NCI-H226 (cell line): ENCODE results near the gene THUMPD3.

Experiments
- DNase-seq: peaks from one replicate; pipeline ENCODE4 v3.0.0-alpha.2; 2015

The THUMPD3 gene, protein sequence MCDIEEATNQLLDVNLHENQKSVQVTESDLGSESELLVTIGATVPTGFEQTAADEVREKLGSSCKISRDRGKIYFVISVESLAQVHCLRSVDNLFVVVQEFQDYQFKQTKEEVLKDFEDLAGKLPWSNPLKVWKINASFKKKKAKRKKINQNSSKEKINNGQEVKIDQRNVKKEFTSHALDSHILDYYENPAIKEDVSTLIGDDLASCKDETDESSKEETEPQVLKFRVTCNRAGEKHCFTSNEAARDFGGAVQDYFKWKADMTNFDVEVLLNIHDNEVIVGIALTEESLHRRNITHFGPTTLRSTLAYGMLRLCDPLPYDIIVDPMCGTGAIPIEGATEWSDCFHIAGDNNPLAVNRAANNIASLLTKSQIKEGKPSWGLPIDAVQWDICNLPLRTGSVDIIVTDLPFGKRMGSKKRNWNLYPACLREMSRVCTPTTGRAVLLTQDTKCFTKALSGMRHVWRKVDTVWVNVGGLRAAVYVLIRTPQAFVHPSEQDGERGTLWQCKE

DNA sequence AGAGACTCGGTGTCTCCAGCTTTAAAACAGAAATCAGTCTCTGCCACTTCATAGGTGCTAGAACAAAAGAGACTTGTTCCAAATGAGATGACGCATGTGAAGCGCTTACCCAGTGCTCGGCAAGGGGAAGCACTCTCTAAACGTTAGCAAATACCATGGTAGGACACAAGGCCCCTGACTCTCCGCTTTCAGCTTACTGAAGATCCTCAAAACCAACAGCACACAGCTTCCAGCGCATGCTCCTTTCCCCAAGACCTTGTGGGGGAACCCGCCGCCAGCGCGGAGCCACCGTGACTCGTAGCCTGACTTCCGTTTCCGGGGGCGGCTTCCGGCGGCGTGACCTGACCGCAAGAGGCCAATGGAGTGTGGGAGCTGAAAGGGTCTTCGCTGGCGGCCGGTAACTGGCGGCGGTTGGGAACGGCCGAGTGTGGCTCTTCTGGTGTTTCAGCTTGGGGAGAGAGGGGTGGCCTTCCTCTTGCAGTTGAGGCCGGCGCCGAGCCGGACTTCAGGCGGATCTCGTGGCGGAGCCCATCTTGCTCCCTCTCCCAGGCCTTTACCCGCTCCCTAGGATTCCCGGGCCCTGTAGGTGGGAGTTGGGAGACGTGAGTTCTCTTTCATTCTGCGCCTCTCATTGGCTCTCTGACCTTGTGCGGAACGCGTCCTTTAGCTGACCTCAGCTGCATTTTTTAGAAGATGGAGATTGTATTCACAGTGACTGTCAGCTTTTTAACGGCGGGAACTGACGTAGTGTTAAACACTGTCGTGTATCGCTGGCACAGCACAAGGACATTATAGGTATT lies at the start of gene THUMPD3:
THUMPD3 (plus strand) TSS at position 324 of the 800 bp plus-strand sequence. CDS start 2,015 bp downstream, outside the sequence.
- DNase-seq = peak; percentile 93

DNA sequence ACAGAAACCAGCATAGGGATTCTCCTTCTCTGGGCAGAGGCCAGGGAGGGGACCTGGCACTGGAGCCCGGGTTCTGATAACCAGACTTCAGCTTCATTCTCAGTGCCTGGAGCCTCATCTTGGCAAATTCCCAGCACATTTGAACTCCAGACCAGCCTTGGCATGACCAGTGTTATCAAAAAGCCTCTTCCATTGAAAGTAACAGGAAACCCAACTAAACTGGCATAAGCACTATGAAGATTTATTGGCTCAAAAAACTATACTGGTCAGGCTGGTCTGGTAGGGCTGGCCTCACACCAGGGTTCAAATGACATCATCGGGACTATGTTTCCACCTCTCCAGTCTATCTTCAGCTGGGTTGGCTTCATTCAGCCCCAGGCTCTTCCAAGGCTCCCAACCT lies 48.1 kb upstream of the THUMPD3 start:
- DNase-seq = no peak

DNA sequence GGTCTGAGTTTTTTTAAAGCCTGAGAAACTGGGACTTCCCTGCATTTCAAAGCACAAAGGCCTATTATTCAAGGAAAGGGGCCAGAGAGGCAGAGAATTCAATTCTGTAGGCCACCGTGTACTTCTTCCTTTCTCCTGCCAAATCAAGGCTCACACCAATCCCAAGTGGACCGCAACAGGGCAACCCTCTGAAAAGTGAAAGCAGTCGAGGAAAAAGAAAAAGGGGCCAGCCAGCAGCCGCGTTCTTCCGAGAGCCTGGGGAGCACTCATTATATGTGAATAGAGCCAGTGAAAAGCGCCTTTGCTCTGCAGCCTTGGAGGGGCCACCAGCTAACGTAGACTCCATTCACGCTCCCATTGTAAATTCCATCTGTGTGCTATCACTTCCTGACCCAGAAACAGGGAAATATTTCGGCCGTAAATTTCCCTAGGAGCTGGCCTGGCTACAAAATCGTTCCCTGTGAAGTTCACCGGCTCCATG lies 45.9 kb upstream of the THUMPD3 start:
- DNase-seq = no peak

DNA sequence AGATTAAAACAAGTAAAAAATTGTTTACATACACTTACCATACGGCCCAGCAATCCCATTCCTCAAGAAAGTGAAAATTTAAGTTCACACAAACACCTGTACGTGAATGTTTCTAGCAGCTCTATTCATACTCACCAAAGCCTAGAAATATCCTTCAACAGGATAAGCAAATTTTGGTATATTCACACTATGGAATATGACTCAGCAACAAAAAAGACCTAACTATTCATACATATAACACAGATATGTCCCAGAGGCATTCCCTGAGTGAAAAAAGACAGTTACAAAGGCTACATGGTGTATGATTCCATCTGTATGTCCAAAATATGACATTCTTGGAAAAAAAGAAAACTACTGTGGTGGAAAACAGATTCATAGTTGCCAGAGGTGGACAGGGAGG lies 40.1 kb upstream of the THUMPD3 start:
- DNase-seq = no peak

DNA sequence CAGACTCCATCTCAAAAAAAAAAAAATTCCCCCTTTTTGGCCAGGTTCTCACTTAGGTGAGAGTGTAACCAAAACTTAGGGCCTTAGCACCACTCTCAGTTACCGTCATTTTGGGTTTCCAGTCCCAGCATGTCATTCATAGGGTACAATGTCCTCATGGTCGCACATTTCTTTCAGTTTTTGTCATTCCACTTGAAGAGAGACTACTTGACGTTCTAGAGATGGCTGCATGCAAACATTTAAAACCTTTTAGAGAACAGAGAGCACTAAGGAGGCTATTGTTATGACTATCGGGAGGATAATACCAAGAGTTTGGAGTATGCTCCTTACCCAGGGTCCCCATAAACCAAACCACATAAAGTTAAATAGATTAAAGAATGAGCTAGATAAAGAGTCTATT lies 37.9 kb upstream of the THUMPD3 start:
- no peak for DNase-seq

DNA sequence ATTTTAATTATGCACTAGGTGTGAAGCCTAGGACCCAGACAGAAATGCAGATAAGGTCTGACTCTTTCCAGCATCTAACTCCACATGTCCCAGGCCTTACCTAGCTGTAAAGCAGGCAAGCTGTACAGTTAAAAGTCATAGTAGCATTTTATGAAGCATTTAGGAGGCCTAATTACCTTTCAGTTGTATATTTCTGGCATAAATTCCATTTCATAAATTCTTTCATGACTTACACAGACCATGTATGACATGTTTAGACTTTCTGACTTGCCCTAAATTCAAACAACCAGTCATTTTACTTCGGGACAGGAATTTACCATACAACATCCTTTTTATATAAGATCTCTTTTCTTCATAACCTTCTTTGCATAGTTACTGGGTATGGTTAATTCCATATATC lies 35.3 kb upstream of the THUMPD3 start:
- DNase-seq = no peak

DNA sequence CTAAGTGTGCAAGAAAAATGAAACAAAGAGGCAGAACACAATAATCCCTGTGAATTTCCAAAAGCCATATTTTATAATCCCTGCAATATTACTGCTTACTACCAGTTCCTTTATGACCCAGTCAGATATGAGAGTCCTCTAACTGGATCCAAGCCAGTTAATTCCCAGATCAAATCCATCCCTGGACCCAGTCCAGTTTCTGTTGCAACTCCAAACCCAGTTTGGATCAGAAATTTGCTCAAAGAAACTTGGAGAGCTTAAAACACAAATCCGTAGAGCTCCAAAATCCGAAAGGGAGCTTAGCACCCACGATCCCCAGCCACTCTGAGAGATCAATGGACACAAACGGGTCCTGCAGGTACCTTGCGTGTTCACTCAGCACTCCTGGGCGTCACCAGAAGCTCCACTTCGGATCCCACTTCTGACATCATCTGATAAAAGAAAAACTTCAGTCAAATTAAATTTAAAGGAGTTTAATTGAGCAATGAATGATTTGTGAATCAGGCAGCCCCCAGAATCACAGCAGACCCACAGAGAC lies 32.6 kb upstream of the THUMPD3 start:
- DNase-seq = no peak

DNA sequence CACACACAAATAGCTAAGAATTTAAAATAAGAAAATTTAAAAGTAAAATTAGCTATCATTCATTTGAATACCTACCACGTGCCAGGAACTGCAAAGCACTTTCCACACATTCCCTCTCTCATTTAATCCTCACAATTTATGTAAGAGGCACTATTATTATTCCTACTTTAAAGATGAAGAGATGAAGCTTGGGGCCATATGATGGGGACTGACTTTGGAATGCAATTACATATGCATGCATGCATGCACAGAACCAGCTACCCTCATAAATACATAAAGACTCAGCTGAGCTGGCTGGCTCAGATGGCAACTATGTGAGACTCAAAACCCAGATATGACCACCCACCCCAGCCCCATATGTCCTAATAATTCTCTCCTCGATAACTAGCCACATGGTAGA lies 31.7 kb upstream of the THUMPD3 start:
- no peak for DNase-seq

DNA sequence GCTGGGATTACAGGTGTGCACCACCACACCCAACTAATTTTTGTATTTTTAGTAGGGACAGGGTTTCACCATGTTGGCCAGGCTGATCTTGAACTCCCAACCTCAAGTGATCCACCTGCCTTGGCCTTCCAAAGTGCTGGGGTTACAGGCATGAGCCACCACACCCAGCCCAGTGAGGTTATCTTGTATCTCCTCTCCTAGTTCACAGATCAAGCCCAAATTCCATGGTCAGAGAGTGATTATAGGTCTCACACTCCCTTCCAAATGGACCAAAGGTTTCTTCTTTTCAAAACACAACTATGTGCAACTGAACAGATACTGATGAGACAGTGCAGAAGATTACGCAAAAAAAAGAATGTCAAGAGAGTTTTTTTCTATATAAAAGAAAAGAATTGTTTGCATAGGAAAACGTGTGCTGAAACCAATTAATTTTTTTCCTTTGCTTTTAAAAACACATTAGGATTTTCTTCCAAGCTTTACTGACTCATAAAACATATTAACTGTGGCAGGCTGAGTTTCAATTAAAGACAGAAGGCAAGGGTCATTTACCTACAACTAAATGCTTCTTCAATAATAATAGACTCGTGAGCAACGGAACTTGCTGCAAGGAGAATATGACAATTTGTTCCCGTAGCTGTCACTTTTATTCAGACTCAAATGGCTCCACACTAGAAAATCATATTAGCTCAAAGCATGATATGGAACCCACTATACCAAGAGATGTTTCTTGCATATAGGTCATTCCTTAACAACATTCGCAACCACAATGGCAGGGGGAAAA lies 30.4 kb upstream of the THUMPD3 start:
- DNase-seq = no peak

DNA sequence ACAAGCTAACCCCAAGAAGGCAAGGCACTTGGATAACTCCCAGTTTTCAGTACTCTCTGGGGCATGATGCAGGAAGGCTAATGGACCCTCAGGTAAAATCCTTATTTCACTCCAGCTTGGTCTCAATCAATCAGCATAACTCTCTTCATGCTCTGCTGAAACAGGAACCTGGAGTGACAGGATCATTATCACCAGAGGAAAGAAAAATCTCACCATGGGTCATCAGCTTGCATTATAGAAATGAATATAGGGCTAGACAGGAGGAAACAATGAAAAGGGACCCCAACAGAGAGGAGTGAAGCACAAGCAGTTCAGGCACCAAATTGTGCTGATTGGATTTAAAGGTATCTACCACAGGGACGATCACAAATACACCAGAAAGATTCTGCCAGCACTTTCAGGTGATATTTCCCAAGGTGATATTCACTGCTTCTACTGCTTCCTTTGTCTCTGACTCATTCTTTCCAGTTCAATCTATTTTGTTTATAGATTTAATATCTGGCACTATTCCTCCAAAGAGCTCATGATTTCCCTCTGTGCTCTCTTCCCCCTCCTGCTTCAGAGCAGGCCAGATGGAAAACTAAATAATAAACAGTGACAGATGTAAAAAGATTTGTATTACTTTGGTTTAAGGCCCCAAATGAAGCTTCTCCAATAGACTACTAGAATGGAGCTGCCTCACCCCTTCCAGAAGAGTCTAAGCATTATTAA lies 22.9 kb upstream of the THUMPD3 start:
- no peak for DNase-seq

DNA sequence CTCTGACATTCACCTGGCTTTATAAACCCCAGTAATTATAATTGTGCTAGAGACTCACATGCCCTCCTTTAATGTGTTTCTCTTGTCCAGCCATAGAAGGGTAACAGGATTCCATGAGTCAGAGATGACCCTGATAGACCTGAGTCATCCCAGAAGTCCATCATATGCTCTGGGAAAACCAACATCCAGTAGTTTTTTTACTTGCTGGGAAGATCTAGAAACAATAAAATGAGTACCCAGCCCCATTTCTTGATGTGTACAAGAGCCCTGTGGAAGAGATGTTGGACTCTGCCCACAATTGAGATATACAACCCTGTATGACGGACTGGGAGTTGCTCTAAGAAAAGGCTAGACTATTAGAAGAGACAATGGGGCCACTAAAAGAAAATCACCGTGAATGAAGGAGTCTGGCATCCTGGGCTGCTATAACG lies 22.4 kb upstream of the THUMPD3 start:
- DNase-seq = peak; percentile 25

DNA sequence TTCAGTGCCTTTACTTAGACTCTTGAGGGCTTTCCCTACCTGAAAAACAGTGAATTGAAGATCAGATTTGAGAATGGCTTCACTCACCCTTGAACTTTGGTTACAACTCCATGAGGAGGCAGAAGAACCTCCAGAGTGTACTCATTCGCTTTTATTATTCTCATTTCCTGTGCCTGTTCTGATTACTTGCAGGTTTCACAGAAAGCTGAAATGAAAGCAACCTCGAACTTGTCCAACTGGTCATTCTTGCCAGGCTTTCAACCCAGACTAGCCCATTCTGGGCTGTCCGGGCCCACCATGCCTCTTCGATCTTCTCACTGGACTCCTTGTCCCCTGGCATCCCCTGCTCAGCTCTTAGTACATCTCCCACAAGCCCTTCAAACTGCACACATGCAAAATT lies 20.2 kb upstream of the THUMPD3 start:
- DNase-seq = no peak

DNA sequence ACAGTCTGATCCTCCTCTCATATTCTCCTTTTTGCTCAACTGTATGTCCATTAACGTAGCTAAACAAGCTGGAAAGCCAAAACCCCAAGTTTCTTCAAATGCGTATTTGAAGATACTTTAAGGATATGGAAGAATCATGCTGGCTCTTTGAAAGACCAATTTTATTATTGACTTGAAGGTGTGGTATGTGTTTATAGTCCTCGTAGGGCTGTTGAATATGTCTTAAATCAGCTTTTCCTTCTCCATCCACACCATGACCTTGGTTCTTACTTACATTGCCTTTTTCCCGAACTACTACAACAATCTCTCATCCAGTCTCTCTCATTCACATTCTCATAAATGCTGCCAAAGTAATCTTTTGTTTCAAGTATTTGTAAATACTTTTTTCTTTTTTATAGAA lies 19.7 kb upstream of the THUMPD3 start:
- no peak for DNase-seq

DNA sequence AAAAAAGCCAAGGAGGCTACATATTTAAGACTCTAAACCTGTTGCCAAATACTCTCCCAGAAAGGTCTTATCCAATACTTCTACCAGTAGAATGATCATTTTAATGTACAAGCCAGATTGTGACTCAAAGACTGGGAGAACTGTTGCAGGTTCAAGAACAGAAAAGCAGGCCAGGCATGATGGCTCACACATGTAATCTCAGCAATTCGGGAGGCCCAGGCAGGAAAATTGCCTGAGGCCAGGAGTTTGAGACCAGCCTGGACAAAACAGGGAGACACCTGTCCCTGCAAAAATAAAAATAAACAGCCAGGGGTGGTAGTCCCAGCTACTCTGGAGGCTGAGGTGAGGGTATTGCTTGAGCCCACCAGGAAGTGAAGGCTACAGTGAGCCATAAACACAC lies 17.8 kb upstream of the THUMPD3 start:
- DNase-seq = no peak

DNA sequence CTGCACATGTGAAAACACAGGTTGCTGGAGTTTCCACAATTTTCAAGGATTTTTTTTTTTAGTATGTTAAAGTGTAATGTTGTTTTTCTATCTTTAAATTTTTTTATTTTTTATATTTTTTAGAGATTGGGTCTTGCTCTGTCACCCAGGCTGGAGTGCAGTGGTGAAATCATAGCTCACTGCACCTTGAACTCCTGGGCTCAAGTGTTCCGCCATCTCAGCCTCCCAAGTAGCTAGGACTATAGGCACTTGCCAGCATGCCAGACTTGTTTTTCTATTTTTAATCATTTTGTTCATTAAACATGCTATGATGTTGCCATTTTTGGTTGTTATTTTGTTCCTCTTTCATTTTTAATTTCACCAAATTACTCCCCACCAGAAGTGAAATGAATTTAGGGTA lies 16.7 kb upstream of the THUMPD3 start:
- no peak for DNase-seq

DNA sequence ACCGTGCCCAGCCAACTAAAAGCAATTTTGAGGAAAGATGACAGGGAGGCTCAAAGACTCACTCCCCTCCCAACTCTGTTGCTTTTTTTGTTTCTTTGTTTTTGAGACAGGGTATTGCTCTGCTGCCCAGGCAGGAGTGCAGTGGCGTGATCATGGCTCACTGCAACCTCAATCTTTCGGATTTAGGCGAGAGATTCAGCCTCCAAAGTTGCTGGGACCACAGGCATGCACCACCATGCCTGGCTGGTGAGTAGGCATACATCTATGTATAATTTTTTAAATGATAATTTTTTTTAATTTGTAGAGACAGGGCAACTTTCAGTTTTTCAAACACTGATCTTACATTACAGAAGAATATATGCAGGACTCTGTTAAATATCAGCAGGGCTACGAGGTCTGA lies 15.8 kb upstream of the THUMPD3 start:
- DNase-seq = no peak

DNA sequence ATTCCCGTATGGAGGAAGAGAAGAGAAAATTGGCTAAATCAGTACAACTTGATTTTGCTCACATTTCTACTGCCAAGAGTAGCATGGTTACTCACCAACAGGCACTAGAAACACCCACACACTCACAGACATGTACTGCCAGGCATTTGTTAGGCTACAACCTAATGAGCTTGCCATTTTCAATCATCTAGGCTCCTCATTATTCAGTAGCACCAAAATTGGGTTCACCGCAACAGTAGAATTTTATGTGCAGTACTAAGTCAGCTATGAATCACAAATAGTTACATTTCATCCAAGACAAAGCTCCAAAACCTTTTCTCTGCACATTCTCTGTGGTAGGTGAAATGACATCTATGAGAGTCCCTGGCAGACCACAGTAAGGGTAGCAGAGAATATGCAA lies 15.0 kb upstream of the THUMPD3 start:
- DNase-seq = no peak

DNA sequence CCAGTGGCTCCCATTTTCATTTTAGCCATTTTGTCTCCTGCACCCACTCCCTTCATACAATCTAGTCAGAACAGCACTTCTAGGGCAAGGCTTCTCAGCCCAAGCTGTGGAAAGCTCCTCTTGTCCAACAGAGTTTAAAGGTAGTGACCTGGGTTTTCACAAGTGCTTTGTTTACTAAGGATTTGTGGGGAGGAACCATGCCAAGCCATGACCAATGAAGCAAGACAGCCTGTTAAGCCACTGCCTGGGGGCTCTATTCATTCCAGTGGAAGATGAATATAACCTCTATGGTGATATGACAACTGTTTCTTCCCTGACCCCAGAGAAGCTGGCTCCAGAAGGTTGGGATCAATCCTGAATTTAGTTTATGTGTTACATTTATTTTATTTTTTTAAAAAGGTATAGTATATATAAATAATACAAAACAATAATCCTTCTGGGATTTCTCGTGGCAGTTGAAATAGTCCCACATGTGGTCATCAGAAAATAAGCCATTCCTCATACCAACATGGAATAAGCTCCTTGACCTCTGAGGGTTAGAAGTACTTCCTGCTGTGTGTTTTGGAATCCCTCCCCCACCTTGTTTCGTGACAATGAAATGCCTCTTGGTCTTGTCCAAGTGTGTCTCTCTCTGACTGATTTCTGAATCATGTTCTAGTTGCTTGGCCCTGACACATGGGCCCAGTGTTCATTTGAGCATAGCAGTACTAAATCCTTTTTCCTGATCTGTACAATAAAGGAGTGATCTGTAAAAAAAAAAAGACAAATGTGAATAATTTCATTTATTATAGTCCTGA lies 13.3 kb upstream of the THUMPD3 start:
- DNase-seq = peak; percentile 35

DNA sequence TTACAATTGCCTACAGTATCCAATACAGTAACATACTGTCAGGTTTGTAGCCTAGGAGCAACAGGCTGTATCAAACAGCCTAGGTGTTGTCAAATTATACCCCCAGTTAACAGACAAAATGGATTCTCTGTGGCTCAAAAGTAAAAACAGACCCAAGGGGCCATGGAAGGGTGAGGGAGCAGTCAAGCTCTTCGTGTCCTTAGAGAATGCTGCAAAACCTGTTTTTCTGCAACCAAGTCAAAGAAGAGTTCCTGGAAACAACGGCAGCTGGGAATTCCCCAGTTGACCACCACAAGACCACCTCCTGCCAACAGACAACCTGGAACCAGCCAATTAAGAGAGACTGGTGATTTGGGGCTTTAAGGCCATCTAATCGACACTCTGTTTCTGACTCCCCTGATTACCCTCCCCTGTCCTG lies 11.1 kb upstream of the THUMPD3 start:
- DNase-seq = no peak

DNA sequence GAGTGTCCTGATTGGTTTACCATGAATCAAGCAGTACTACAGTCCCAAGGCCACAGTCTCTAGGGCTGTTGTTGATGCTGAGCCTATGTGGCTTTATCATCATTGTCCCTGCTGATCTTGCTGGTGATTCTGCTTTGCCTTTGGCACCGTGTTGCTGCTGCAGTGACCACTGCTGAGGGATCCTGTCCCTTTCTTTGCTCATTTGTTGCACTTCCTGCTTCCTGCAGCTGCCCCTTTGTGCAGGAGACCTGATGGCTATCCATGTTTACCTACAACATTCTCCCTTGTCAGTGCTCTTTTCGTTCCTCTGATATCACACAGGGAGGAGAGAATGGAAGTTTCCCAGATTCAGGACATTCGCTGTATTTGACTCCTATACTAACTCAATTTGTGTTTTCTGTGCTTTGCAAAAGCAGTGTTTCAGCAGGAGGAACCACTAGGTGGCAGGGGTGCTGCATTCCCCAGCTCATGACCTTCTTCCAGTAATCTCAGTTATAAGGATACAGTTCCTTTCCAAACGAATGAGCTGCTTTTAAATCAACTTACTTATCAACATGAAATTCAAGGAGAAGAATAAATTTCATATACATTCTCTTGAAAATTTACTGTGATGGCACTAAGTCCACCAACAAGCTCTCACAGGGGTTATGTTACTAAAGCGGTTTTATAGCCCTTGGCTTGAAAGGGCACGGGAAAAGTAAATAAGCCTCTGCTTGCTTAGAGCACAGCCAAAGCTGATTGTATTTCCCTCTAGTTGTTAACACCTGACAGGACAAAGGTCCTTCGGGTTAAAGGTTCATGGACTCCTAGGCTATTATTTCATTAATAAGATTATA lies 9.7 kb upstream of the THUMPD3 start:
- DNase-seq = peak; percentile 34
